ENCODE data around the gene CCDC172. TPM values are rescaled to one million over a fixed set of nuclear protein-coding genes. Genes with fewer than 3 reads are reported as not detected.
A peak's percentile ranks its signal among the peaks of the same experiment; 100 is the strongest.

The CCDC172 gene
- total and polyA plus RNA-seq, 2 of the 8 experiments (the other 6 are each of a cell fraction or from before 2014, with no cell fraction given) = 1.1 to 3.6 TPM

DNA sequence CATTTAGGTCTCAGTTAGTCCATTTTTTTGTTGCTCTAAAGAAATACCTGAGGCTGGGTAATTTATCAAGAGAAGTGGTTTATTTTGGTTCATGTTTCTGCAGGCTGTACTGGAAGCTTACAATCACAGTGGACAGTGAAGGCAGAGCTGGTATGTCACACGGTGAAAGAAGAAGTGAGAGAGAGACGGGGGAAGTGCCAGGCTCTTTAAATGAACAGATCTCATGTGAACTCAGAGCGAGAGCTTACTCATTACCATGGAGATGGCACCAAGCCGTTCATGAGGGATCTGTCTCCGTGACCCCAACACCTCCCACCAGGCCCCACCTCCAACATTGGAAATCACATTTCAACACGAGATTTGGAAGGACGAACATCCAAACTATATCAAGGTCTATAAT is 84.5 kb downstream of the CCDC172 start:
- Histone ChIP-seq H3K9me3 (ENCODE audit: insufficient read depth in 2 of 2, low read depth in 1 of 2, low read length in 1 of 2) (no peaks in the 10 kb centered on the region), H4K91ac (replicated peaks; ENCODE audit: insufficient read length, low read length) (no peak overlapping the region), H2BK12ac (ENCODE audit: low read depth, low read length) (no peak overlapping the region), H3K4me2 (ENCODE audit: insufficient read depth in 1 of 2, low read depth in 2 of 2, low read length in 2 of 2) (no peak overlapping the region), H2BK15ac (ENCODE audit: low read length) (no peak overlapping the region), H4K20me1 (replicated peaks in 1 of 2; ENCODE audit: control insufficient read depth in 1 of 2, insufficient read depth in 2 of 2, low read length in 2 of 2) (no peaks in the 10 kb centered on the region), H3K9ac (replicated peaks in 1 of 4; ENCODE audit: extremely low read depth in 1 of 4, low read depth in 3 of 4, low read length in 3 of 4) (no peak overlapping the region), H3K79me2 (ENCODE audit: control insufficient read depth in 1 of 2, insufficient read depth in 2 of 2, low read length in 2 of 2) (no peaks in the 10 kb centered on the region), H3K56ac (replicated peaks; ENCODE audit: insufficient read length, low read depth, low read length) (no peak overlapping the region), H3K4me3 (ENCODE audit: extremely low read depth in 1 of 4, insufficient read depth in 2 of 4, low read depth in 3 of 4, low read length in 4 of 4) (no peak overlapping the region), H3K18ac (ENCODE audit: extremely low read depth, low read length) (no peak overlapping the region), H2BK20ac (ENCODE audit: low read length) (no peak overlapping the region), H4K5ac (ENCODE audit: insufficient read length, low read depth, low read length) (no peak overlapping the region), H3K79me1 (ENCODE audit: low read depth, low read length) (no peaks in the 10 kb centered on the region), H3K27me3 (replicated peaks in 1 of 4; ENCODE audit: control insufficient read depth in 3 of 4, extremely low read depth in 1 of 4, insufficient read depth in 3 of 4, low read length in 3 of 4) (no peaks in the 10 kb centered on the region), H4K8ac (ENCODE audit: extremely low read depth, insufficient read depth, low read length) (no peak overlapping the region), H3K4me1 (replicated peaks in 1 of 4; ENCODE audit: control insufficient read depth in 3 of 4, insufficient read depth in 4 of 4, low read length in 3 of 4) (no peaks in the 10 kb centered on the region), H3K4ac (replicated peaks; ENCODE audit: insufficient read length, low read depth, low read length) (no peak overlapping the region), H2BK120ac (replicated peaks; ENCODE audit: low read depth, low read length) (no peak overlapping the region), H2AK5ac (ENCODE audit: low read depth, low read length) (no peak overlapping the region), H2BK5ac (ENCODE audit: low read depth, low read length) (no peak overlapping the region), H3K23me2 (ENCODE audit: low read depth, low read length) (no peaks in the 10 kb centered on the region), H3K27ac (ENCODE audit: low read depth, low read length) (no peak overlapping the region), H3K23ac (ENCODE audit: insufficient read length) (no peak overlapping the region), H3K14ac (ENCODE audit: insufficient read length) (no peak overlapping the region), H3K36me3 (ENCODE audit: control insufficient read depth in 2 of 4, insufficient read depth in 4 of 4, low read length in 3 of 4) (no peaks in the 10 kb centered on the region), H2AFZ (ENCODE audit: low read length) (no peak overlapping the region)
- TF ChIP-seq CHD1 (IDR thresholded peaks at IDR 0.05; ENCODE audit: low read depth, low read length) (no peak), RNF2 (IDR thresholded peaks at IDR 0.05; ENCODE audit: borderline replicate concordance, low read depth, low read length, missing control alignments, poor library complexity, severe bottlenecking) (no peak)
- ChIA-PET CTCF (ENCODE audit: partially characterized antibody) (interaction anchor here (1.3 kb wide), 1 partner anchor 23 kb away, joined by 4 read pairs; no protein-coding TSS in a partner anchor), POLR2A (ENCODE audit: partially characterized antibody) (no interaction called here)
- 79% methylated on average over 7 of the region's 7 CpGs; no CpG with 5 or more reads in 1 of the 2 experiments for WGBS, 2 experiments (ENCODE audit: extremely low coverage in 1 of 2, insufficient coverage in 1 of 2, insufficient read length in 1 of 2, insufficient replicate concordance in 2 of 2, low coverage in 1 of 2, low lambda C conversion rate in 2 of 2, missing lambda C conversion rate in 1 of 2)
- DNase-seq (ENCODE audit: low read depth in 1 of 2, low spot score in 2 of 2) (no peak), FAIRE-seq (peak; percentile 60)
